Measurements from ENCODE around the gene NEURL2. TPM values are rescaled to one million over a fixed set of nuclear protein-coding genes. Genes with fewer than 3 reads are reported as not detected.

NEURL2 gene
- polyA plus RNA-seq, 1 donor (not counting 4 experiments of a cell fraction or from before 2014, with no cell fraction given), result 0.49 TPM

GRCh38 chr20:45910670-45911485, 19.9 kb upstream of the NEURL2 start:
- peak overlapping the region; percentile 45 to 71 (median 60) for H3K4me3 ChIP-seq (ENCODE audit: control insufficient read depth in 2 of 3, extremely low read depth in 1 of 3, insufficient read depth in 2 of 3, low read depth in 1 of 3, low read length in 3 of 3)
- no peaks in the 10 kb centered on the region for H3K27me3 ChIP-seq (ENCODE audit: control insufficient read depth, extremely low read depth, insufficient read depth, low read length)
- peak overlapping the region; percentile 81 for H2AFZ ChIP-seq (ENCODE audit: control insufficient read depth, low read length)
- H4K20me1 ChIP-seq (ENCODE audit: control insufficient read depth, extremely low read depth, insufficient read depth, low read length), result no peaks in the 10 kb centered on the region
- peaks cover 4% of the 10 kb centered on the region for H3K9me1 ChIP-seq (ENCODE audit: control insufficient read depth, extremely low read depth, insufficient read depth, low read length)
- H3K36me3 ChIP-seq (ENCODE audit: control insufficient read depth in 2 of 2, extremely low read depth in 1 of 2, insufficient read depth in 2 of 2, low read length in 2 of 2), result peaks cover 3 to 8% of the 10 kb centered on the region in 2 experiments
- H3K27ac ChIP-seq (ENCODE audit: control insufficient read depth, insufficient read depth, low read length), result peak overlapping the region; percentile 70
- no peaks in the 10 kb centered on the region for H3K9me3 ChIP-seq (ENCODE audit: control insufficient read depth, low read depth, low read length)
- dilution Hi-C loops (cut with MboI; ENCODE audit: extremely low pct_ligation_motif_present, low sequenced_read_pairs), result no loop called here
- H3K79me2 ChIP-seq (ENCODE audit: control insufficient read depth, insufficient read depth, low read length), result no peaks in the 10 kb centered on the region
- H3K4me2 ChIP-seq (ENCODE audit: control insufficient read depth, extremely low read depth, insufficient read depth, low read depth, low read length), result peak overlapping the region; percentile 94
- H3K4me1 ChIP-seq (ENCODE audit: control insufficient read depth, extremely low read depth, insufficient read depth, low read length), result peaks cover 22% of the 10 kb centered on the region
- H3K9ac ChIP-seq (ENCODE audit: control insufficient read depth, extremely low read depth, insufficient read depth, low read length), result peak overlapping the region; percentile 76
- DNase-seq (ENCODE audit: low read depth, low spot score) (peak; percentile 99), FAIRE-seq (peak; percentile 73)
- no peak for TF ChIP-seq CTCF (optimal IDR thresholded peaks at IDR 0.05 in 1 of 3, IDR thresholded peaks at IDR 0.05 in 1 of 3, conservative IDR thresholded peaks at IDR 0.05 in 1 of 3; ENCODE audit: extremely low read depth in 1 of 3, insufficient read depth in 2 of 3, low read length in 3 of 3)
- no peak for TF ChIP-seq EZH2 (IDR thresholded peaks at IDR 0.05; ENCODE audit: low read length)

DNA sequence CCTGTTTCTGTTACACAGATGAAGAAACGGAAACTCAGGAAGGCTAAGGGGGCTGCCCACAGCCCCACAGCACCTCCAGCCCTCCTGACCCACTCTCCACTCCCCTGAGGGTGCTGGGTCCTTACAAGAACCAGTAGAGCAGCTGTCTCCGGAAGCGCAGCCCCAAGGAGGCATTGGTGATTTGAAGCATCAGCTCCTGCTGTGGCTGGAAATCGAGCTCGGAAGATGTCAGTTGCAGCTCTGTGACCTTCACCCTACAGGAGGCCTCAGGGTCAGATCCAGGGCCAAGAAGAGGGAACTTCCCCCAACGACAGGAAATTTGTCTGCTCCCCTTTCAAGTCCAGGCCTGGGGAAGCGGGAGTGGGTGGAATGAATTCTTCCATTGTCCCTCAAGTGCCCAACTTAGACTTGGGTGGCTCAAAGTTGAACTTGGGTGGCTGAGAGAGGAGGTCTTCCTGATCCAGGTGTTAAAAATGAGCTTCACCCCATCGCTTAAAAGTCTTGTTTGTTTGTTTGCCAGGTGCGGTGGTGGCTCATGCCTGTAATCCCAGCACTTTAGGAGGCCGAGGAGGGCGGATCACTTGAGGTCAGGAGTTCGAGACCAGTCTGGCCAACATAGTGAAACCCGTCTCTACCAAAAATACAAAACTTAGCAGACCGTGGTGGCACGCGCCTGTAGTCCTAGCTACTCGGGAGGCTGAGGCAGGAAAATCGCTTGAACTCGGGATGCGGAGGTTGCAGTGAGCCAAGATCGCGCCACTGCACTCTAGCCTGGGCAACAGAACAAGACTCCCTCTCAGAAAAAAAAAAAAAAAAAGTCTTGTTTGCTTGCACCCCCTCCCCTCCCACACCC, 19.0 kb upstream of the NEURL2 start:
- Histone ChIP-seq H3K27me3 (ENCODE audit: control insufficient read depth, extremely low read depth, insufficient read depth, low read length) (no peaks in the 10 kb centered on the region), H3K9me1 (ENCODE audit: control insufficient read depth, extremely low read depth, insufficient read depth, low read length) (peaks cover 4% of the 10 kb centered on the region), H4K20me1 (ENCODE audit: control insufficient read depth, extremely low read depth, insufficient read depth, low read length) (no peaks in the 10 kb centered on the region), H3K79me2 (ENCODE audit: control insufficient read depth, insufficient read depth, low read length) (no peaks in the 10 kb centered on the region), H3K4me1 (ENCODE audit: control insufficient read depth, extremely low read depth, insufficient read depth, low read length) (peaks cover 29% of the 10 kb centered on the region), H3K4me3 (ENCODE audit: control insufficient read depth in 2 of 3, extremely low read depth in 1 of 3, insufficient read depth in 2 of 3, low read depth in 1 of 3, low read length in 3 of 3) (peak overlapping the region in 1 of 3 experiments; percentile 8), H3K4me2 (ENCODE audit: control insufficient read depth, extremely low read depth, insufficient read depth, low read depth, low read length) (peak overlapping the region; percentile 32), H3K9ac (ENCODE audit: control insufficient read depth, extremely low read depth, insufficient read depth, low read length) (no peak overlapping the region), H3K27ac (ENCODE audit: control insufficient read depth, insufficient read depth, low read length) (peak overlapping the region; percentile 36), H2AFZ (ENCODE audit: control insufficient read depth, low read length) (no peak overlapping the region), H3K9me3 (ENCODE audit: control insufficient read depth, low read depth, low read length) (no peaks in the 10 kb centered on the region), H3K36me3 (ENCODE audit: control insufficient read depth in 2 of 2, extremely low read depth in 1 of 2, insufficient read depth in 2 of 2, low read length in 2 of 2) (peaks cover 3 to 8% of the 10 kb centered on the region in 2 experiments)
- dilution Hi-C loops (cut with MboI; ENCODE audit: extremely low pct_ligation_motif_present, low sequenced_read_pairs), result no loop called here
- DNase-seq (ENCODE audit: low read depth, low spot score) (no peak), FAIRE-seq (no peak)
- no peak for TF ChIP-seq EZH2 (IDR thresholded peaks at IDR 0.05; ENCODE audit: low read length)
